Measurements from ENCODE around the gene NFIB. TPM values are rescaled to one million over a fixed set of nuclear protein-coding genes. Genes with fewer than 3 reads are reported as not detected.

The NFIB gene
- total RNA-seq, 1 experiment from 2014 or later: 14.3 TPM

DNA sequence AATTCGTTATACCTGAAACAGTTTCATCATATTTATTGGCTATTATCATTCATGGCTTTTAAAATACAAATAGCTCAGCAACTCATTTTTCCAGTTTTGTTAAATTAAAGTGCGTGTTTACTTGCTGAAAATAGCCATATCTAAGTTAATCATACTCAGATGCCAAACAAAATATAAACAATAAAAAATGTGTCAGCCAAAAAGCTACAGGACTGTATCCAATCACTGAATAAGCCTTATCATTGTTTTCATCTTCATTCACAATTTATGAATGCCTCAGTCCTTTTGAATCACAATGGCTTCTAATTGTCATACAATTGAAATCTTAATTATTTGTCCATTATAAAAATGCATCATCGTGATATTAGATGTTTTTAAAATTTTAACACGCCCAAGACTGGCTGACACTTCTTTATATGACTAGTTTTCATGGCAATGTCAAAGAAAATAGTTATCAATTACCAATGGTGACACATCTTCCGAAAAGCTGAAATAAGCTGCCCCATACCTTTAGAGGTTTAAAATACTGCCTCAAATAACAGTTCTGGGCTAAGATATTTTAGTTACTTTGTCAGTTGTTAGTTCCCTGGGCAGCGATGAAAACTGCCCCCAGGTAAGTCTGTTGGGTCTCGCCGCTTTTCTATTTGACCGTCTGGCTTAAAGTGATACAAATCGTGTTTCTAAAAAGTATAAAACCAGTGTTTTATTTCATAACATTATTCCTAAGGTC is 1.8 kb downstream of the NFIB start:
- 0 out of 5 replicates have a peak, but pooled peaks cover 0 to 2% of the 10 kb centered on the region in 2 experiments for H3K9me3 Mint-ChIP-seq
- H3K27me3 ChIP-seq (ENCODE audit: insufficient read depth, low read length): no peaks in the 10 kb centered on the region

More for the DNA sequence above, 1.8 kb downstream of the NFIB start:
- Histone ChIP-seq H3K79me2 (ENCODE audit: insufficient read depth, low read length) (no peaks in the 10 kb centered on the region), H2BK12ac (ENCODE audit: insufficient read length, low read depth, low read length) (no peak overlapping the region), H3K4me1 (ENCODE audit: insufficient read depth, low read length) (no peaks in the 10 kb centered on the region; the same call in 1 of the 2 replicates), H3K79me1 (ENCODE audit: insufficient read depth, low read depth, low read length, poor library complexity, severe bottlenecking) (no peaks in the 10 kb centered on the region), H2AFZ (ENCODE audit: low read length) (no peak overlapping the region), H2BK15ac (ENCODE audit: low read depth, low read length) (no peak overlapping the region), H3T11ph (ENCODE audit: low read length) (no peak overlapping the region), H2BK20ac (ENCODE audit: low read depth, low read length, poor library complexity, severe bottlenecking) (no peak overlapping the region), H2BK120ac (ENCODE audit: low read depth, low read length, poor library complexity, severe bottlenecking) (no peak overlapping the region), H2BK5ac (ENCODE audit: insufficient read length, low read length) (no peak overlapping the region), H3K14ac (ENCODE audit: insufficient read depth, low read length) (no peak overlapping the region), H3K4me2 (ENCODE audit: insufficient read depth, insufficient read length, low read length) (peak overlapping the region; percentile 91), H3K23me2 (ENCODE audit: insufficient read length, low read depth, low read length, poor library complexity, severe bottlenecking) (peaks cover 28% of the 10 kb centered on the region), H3K9ac (ENCODE audit: extremely low read depth, insufficient read length, low read length) (no peak overlapping the region), H4K5ac (ENCODE audit: insufficient read length, low read depth, low read length) (no peak overlapping the region), H3K27ac (ENCODE audit: insufficient read length, low read depth, low read length) (no peak overlapping the region), H3K56ac (ENCODE audit: insufficient read length, low read depth, low read length) (no peak overlapping the region), H4K91ac (ENCODE audit: insufficient read length, low read depth, low read length) (no peak overlapping the region), H4K8ac (replicated peaks; ENCODE audit: insufficient read length, low read depth, low read length) (no peak overlapping the region), H4K20me1 (ENCODE audit: control insufficient read depth, insufficient read depth, insufficient read length) (no peaks in the 10 kb centered on the region), H3K4ac (ENCODE audit: low read depth, low read length) (no peak overlapping the region), H2AK5ac (ENCODE audit: insufficient read length, low read length) (no peak overlapping the region), H3K9me3 (ENCODE audit: control insufficient read depth, low read depth, low read length) (no peaks in the 10 kb centered on the region), H3K23ac (ENCODE audit: insufficient read length, low read depth, low read length) (no peak overlapping the region), H3K18ac (ENCODE audit: insufficient read length, low read depth, low read length) (no peak overlapping the region)
- Mint-ChIP-seq H3K36me3 (ENCODE audit: insufficient read depth in 1 of 3, low read depth in 3 of 3) (peaks cover under 1 to 2% (median 1%) of the 10 kb centered on the region in 3 experiments; a peak in 4 of 7 replicates), H3K4me3 (peak overlapping the region; percentile 82 to 91), H3K27ac (no peak overlapping the region), H3K4me1 (peaks cover 33 to 41% of the 10 kb centered on the region in 2 experiments), H3K27me3 (ENCODE audit: low read depth) (peaks cover 17% of the 10 kb centered on the region)
- DNase-seq: no peak
- WGBS (ENCODE audit: extremely low coverage, insufficient read length, low lambda C conversion rate): no CpG with 5 or more reads among the region's 10 CpGs
- TF ChIP-seq, protein P1, sequence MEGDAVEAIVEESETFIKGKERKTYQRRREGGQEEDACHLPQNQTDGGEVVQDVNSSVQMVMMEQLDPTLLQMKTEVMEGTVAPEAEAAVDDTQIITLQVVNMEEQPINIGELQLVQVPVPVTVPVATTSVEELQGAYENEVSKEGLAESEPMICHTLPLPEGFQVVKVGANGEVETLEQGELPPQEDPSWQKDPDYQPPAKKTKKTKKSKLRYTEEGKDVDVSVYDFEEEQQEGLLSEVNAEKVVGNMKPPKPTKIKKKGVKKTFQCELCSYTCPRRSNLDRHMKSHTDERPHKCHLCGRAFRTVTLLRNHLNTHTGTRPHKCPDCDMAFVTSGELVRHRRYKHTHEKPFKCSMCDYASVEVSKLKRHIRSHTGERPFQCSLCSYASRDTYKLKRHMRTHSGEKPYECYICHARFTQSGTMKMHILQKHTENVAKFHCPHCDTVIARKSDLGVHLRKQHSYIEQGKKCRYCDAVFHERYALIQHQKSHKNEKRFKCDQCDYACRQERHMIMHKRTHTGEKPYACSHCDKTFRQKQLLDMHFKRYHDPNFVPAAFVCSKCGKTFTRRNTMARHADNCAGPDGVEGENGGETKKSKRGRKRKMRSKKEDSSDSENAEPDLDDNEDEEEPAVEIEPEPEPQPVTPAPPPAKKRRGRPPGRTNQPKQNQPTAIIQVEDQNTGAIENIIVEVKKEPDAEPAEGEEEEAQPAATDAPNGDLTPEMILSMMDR (conservative IDR thresholded peaks at IDR 0.05): no peak

All from H9 (cell line).